Activated T-cell treated with anti-CD3 and anti-CD28 coated beads, Interleukin-2, amount 50 U/mL, for 4 hours (primary cell): ENCODE results near the gene GNA12. TPM values are rescaled to one million over a fixed set of nuclear protein-coding genes. Genes with fewer than 3 reads are reported as not detected.

Source experiments
- ATAC-seq, 2 donors: fragments of 200-7000 bp; cut with Tn5 transposase; one replicate each; pipeline ENCODE4 v1.10.0; 2021
- DNase-seq: peaks from one replicate; pipeline ENCODE4 v3.0.0-alpha.2; 2020
- H3K27me3 Mint-ChIP-seq: one replicate; pipeline ENCODE4 v1.8.0; 2021; ENCODE audit warnings: low read depth, mixed read lengths
- H3K36me3 Mint-ChIP-seq: one replicate; pipeline ENCODE4 v1.8.0; 2022; ENCODE audit warnings: mixed read lengths; ENCODE audit not compliant: insufficient read depth
- H3K4me1 Mint-ChIP-seq: one replicate; pipeline ENCODE4 v1.8.0; 2021; ENCODE audit warnings: low read depth, mixed read lengths
- H3K4me3 Mint-ChIP-seq: one replicate; pipeline ENCODE4 v1.8.0; 2021; ENCODE audit warnings: mild to moderate bottlenecking, moderate library complexity, mixed read lengths
- H3K9me3 Mint-ChIP-seq: one replicate; pipeline ENCODE4 v1.8.0; 2021; ENCODE audit warnings: mixed read lengths
- total RNA-seq, 3 donors: library from RNA; stranded (reverse); gene quantifications; one replicate each; pipeline ENCODE4 v1.2.1, GENCODE V29; 2021

GNA12 gene
- total RNA-seq, 3 donors from 2014 or later: 23.7 to 25.7 (median 25.0) TPM

DNA sequence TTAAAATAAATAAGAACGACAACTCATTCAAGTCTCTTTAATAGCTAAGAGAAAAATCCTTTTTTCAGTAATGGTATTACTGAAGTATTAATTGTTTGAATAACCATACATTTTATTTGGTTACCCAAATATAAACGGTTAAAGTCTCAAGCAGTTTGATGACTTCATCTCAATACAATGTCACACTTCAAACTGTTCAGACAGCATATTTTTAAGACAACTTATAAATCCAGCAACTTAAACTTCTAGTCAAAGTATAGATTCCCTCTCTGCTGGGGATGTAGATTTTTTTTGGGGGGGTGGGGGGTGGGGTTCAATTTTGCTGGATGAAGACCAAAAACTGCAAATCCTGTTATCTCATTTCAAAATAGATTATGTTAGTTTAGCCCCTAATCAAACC is 42.0 kb downstream of the GNA12 start:
- no peak overlapping the region for H3K4me3 Mint-ChIP-seq
- peaks cover 39% of the 10 kb centered on the region for H3K4me1 Mint-ChIP-seq
- DNase-seq (no peak), ATAC-seq (no peak)
- no peaks in the 10 kb centered on the region for H3K27me3 Mint-ChIP-seq
- no peaks in the 10 kb centered on the region for H3K36me3 Mint-ChIP-seq
- H3K9me3 Mint-ChIP-seq: no peaks in the 10 kb centered on the region

DNA sequence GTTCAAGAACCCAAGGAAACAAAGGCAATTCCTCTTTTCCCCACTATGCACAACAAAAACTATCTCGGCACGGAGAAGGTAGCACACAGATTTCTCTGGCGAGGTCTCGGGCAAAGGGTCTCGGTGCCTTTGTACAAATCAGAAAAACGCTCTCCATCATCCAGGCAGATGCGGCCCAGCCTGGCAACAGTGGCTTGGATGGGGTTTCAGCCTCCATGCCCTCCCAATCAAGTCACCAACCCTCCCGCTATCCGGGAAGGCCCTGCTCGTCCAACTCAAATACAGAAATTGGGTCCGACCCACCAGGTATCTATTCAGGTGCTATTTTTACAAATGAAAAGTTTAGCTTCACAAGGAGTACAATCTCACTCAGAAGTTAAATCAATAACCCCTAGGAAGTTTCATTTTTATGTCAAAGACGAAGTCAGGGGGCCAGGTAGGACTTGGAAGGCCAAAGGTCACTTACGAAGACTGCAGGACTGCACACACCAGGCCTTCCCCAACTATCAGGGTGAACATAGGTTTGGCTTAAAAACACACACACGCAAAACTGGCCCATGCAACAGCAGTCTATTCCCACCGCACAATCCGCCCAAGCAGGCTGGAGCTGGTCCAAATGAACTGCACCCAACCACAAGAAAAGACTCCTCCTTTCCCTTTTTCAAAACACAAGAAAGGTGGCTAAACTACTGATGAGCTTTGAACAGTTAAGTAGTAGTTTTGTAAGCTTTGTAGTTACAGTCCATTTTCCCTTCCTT is 43.0 kb downstream of the GNA12 start:
- DNase-seq: no peak
- no peak overlapping the region for H3K4me3 Mint-ChIP-seq
- no peaks in the 10 kb centered on the region for H3K9me3 Mint-ChIP-seq
- H3K36me3 Mint-ChIP-seq: no peaks in the 10 kb centered on the region
- H3K27me3 Mint-ChIP-seq: no peaks in the 10 kb centered on the region
- ATAC-seq: no peak
- peaks cover 39% of the 10 kb centered on the region for H3K4me1 Mint-ChIP-seq

DNA sequence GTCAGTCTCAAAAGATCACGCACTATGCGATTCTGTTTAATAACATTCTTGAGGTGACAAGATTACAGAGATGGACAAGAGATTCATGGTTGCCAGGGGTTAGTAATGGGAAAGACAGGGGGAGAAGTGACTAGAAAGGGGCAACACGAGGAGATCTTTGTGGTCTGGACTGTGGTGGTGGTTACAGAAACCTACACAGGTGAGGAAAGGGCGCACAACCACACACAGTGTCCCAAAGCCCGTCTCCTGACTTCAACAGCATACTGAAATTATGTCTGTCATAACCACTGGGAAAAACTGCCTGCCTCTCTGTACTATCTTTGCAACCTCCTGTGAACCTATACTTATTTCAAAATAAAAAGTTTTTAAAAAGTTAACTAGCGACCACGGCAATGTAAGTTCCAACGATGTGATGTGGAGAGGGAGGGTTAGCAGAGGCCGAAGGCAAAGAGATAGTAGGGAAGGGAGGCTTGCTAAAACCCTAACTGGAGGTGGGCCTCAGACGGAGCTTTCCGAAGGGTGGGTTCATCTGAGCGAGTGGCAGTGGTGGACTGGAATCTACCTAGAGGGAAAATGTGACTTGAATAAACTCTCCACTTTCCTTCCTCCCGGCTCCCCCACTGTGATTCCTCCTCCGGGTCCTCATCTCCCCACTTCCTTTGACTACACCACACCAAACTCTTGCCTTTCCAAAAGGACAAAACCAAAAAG is 43.7 kb downstream of the GNA12 start:
- DNase-seq (no peak), ATAC-seq (no peak)
- H3K4me1 Mint-ChIP-seq: peaks cover 39% of the 10 kb centered on the region
- H3K36me3 Mint-ChIP-seq: no peaks in the 10 kb centered on the region
- H3K27me3 Mint-ChIP-seq: no peaks in the 10 kb centered on the region
- H3K4me3 Mint-ChIP-seq: no peak overlapping the region
- no peaks in the 10 kb centered on the region for H3K9me3 Mint-ChIP-seq

DNA sequence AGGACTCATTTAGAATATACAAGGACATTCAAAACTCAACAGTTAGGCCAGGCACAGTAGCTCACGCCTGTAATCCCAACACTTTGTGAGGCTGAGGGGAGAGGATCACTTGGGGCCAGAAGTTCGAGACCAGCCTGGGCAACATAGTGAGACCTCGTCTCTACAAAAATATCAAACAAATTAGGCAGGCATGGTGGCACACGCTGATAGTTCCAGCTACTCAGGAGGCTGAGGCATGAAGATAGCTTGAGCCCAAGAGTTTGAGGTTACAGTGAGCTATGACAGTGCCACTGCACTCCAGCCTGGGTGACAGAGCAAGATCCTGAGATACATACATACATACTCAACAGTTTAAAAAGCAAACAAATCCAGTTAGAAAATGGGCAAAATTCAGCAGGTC is 44.9 kb downstream of the GNA12 start:
- Mint-ChIP-seq H3K36me3 (peaks cover 7% of the 10 kb centered on the region), H3K4me3 (no peak overlapping the region), H3K9me3 (no peaks in the 10 kb centered on the region), H3K27me3 (no peaks in the 10 kb centered on the region), H3K4me1 (peaks cover 39% of the 10 kb centered on the region)
- DNase-seq (no peak), ATAC-seq (no peak)

DNA sequence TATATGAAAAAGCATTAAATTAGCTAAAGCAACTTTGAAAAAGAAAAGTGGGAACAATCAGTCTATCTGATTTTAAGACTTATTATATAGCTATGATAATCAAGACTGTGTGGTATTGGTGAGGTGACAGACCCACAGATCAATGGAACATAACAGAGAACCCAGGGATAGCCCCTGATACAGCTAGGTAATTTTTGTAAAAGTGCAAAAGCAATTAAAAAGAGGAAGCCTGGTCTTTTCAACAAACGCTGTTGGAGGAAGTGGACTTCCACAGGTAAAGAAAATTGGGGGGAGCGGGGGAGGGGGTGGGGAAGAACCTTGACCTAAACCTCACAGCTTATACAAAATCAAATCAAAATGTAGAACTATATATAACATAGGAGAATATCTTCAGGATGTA is 45.4 kb downstream of the GNA12 start:
- no peaks in the 10 kb centered on the region for H3K9me3 Mint-ChIP-seq
- H3K36me3 Mint-ChIP-seq: peaks cover 13% of the 10 kb centered on the region
- DNase-seq (no peak), ATAC-seq (no peak)
- no peak overlapping the region for H3K4me3 Mint-ChIP-seq
- H3K4me1 Mint-ChIP-seq: peaks cover 38% of the 10 kb centered on the region
- no peaks in the 10 kb centered on the region for H3K27me3 Mint-ChIP-seq

DNA sequence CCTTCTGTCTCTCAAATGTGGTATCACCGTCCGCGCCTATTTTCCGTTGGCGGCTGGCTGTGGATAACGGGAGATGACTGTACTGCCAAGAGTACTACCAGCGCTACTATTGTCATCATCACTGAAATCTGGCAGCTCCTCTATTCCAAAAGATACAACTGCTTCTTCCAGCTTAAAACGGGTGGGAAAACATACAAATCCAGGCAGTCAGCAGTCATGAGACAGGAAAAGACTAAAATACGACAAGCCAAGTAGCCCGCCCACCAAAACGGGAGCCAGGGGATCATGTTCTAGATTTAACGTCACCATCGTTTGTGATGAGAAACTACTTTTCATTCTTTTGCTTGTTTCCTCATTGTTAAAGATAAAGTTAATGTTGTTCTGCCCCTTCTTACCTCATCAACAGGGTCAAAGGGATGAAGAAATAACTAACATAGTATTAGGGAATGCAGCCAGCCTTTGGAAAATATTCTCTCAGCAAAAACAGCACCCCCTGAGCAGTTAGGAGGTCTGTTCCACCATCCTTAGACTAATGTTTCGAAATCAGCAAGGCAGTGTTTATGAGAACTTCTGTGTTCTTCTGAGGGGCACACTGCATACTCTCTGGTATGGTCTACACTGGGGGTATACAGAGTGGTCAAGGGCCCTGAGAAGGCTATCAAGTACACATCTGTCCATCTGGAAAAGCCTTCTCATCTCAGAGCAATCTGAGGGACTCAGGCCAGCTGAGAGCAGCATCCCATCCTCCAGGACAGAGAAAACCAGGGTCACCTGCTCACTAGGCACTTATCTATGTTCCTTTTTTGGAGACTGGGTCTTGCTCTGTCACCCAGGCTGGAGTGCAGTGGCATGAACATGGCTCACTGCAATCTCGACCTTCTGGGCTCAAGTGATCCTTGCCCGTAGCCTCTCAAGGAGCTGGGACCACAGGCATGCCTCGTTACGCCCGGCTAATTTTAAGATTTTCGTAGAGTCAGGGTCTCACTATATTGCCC is 47.5 kb downstream of the GNA12 start:
- peaks cover 22% of the 10 kb centered on the region for H3K36me3 Mint-ChIP-seq
- ATAC-seq (no peak), DNase-seq (no peak)
- no peaks in the 10 kb centered on the region for H3K9me3 Mint-ChIP-seq
- no peak overlapping the region for H3K4me3 Mint-ChIP-seq
- no peaks in the 10 kb centered on the region for H3K27me3 Mint-ChIP-seq
- peaks cover 21% of the 10 kb centered on the region for H3K4me1 Mint-ChIP-seq

DNA sequence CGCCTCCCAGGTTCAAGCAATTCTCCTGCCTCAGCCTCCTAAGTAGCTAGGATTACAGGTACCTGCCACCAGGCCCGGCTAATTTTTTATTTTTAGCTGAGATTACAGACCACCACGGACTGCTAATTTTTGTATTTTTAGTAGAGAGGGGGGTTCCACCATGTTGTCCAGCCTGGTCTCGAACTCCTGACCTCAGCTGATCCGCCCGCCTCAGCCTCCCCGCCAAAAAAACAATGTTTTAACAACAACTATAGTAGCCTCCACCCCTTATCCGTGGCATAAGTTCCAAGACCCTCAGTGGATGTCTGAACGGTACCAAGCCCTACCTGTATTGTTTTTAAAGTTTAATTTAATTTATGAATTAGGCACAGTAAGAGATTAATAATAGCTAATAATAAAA is 48.2 kb downstream of the GNA12 start:
- H3K27me3 Mint-ChIP-seq: no peaks in the 10 kb centered on the region
- no peaks in the 10 kb centered on the region for H3K9me3 Mint-ChIP-seq
- H3K4me1 Mint-ChIP-seq: peaks cover 14% of the 10 kb centered on the region
- DNase-seq: no peak
- peaks cover 22% of the 10 kb centered on the region for H3K36me3 Mint-ChIP-seq
- ATAC-seq: no peak
- no peak overlapping the region for H3K4me3 Mint-ChIP-seq

DNA sequence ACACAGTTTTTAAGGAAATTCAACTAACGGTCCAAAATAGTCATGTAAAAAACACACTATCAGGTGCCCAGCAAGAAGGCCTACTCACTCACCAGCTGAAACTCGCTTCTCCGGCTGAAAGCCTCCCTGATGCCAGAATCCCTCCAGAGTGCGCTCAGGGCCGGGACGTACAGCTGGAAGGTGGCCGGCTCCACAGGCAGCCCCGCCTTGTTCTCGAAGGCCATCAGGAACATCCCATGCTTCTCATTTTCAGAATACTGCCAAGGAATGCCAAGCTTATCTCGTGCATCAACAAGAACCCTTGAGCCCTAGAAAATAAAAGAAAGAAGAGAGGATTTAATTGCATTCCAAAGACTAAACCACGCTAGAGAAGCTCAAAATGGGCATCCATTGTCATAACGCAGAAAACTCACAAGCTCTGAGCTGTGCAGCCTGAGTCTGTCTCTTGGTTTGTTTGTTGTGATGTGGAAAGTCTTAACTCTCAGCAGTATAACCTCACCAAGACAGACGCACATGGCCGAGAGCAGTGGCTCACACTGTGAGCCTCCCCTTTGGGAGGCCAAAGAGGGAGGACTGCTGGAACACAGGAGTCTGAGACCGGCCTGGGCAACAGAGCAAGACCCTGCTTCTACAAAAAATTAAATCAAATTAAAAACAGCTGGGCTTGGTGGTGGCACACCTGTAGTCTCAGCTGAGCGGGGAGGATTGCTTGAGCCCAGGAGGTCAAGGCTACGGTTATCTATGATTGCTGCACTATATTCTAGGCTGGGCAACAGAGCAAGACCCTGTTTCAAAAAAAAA is 49.1 kb downstream of the GNA12 start:
- DNase-seq (no peak), ATAC-seq (no peak)
- no peaks in the 10 kb centered on the region for H3K9me3 Mint-ChIP-seq
- H3K36me3 Mint-ChIP-seq: peaks cover 25% of the 10 kb centered on the region
- H3K4me3 Mint-ChIP-seq: no peak overlapping the region
- H3K27me3 Mint-ChIP-seq: no peaks in the 10 kb centered on the region
- peaks cover 9% of the 10 kb centered on the region for H3K4me1 Mint-ChIP-seq

DNA sequence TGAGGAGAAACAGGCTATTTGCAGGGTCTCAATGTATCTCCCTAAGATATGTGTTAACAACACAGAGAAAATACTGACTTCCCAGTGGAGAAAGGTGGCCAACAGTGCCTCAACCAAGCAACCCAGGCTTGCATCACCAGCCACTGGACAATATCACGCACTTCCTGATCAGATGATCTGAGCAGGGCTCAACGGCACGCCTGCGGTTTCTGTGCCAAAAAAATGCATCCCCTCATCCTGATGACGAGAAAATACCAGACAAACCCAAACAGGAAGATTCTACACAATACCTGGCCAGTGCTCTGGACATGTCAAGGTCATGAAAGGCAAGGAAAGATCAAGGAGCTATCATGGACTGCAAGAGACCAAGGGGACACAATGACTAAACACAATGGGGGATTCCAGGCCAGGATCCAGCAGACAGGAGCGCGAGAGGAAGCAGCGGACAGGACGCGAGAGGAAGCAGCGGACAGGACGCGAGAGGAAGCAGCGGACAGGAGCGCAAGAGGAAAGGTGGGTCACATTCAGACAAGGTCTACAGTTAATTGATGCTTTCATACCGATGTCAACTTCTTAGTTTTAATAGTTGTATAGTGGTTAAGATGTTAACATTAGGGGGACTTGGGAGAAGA is 51.1 kb downstream of the GNA12 start:
- ATAC-seq (no peak), DNase-seq (no peak)
- Mint-ChIP-seq H3K36me3 (peaks cover 34% of the 10 kb centered on the region), H3K9me3 (no peaks in the 10 kb centered on the region), H3K27me3 (no peaks in the 10 kb centered on the region), H3K4me1 (peaks cover 1% of the 10 kb centered on the region), H3K4me3 (no peak overlapping the region)

DNA sequence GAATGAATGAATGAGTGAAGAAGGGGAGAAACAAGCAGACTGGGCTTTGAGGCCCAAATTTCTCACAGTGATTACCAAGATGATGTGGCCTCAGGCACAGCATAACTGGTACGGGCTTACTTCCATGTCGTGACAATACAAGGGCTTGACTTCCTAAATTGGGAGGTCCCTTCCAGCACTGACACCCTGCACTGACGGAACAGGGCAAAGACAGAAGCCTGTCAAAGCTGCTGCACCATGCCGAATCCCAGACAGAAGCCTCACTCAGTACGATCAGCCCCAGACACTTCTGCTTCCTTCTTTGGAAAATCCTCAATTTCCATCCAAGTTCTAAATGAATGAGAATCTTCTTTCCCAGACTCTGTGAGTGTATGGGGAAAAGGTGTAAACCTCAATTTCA is 51.9 kb downstream of the GNA12 start:
- Mint-ChIP-seq H3K4me1 (no peaks in the 10 kb centered on the region), H3K9me3 (no peaks in the 10 kb centered on the region), H3K4me3 (no peak overlapping the region), H3K27me3 (no peaks in the 10 kb centered on the region), H3K36me3 (peaks cover 37% of the 10 kb centered on the region)
- ATAC-seq (no peak), DNase-seq (no peak)

DNA sequence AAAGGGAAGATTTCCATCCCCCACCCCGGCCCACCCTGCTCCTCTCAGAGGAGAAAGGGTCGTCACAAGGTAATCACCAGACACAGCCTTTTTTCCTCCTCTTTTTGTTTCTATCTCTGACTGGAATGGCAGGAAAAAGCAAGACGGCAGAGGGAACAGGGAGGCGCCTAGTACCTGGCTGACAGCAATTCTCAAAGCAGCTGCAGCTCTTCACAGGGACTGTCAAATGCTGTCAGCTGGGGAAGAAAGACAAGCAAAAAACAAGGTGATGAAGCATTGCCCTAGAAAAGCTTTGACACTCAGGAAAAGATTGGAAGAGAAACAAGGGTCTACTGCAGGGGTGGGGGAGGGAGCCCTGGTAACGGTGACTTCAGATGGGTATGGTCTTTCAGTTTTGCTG is 52.7 kb downstream of the GNA12 start:
- H3K4me3 Mint-ChIP-seq: no peak overlapping the region
- ATAC-seq (no peak), DNase-seq (no peak)
- H3K36me3 Mint-ChIP-seq: peaks cover 39% of the 10 kb centered on the region
- H3K27me3 Mint-ChIP-seq: no peaks in the 10 kb centered on the region
- H3K4me1 Mint-ChIP-seq: no peaks in the 10 kb centered on the region
- no peaks in the 10 kb centered on the region for H3K9me3 Mint-ChIP-seq

DNA sequence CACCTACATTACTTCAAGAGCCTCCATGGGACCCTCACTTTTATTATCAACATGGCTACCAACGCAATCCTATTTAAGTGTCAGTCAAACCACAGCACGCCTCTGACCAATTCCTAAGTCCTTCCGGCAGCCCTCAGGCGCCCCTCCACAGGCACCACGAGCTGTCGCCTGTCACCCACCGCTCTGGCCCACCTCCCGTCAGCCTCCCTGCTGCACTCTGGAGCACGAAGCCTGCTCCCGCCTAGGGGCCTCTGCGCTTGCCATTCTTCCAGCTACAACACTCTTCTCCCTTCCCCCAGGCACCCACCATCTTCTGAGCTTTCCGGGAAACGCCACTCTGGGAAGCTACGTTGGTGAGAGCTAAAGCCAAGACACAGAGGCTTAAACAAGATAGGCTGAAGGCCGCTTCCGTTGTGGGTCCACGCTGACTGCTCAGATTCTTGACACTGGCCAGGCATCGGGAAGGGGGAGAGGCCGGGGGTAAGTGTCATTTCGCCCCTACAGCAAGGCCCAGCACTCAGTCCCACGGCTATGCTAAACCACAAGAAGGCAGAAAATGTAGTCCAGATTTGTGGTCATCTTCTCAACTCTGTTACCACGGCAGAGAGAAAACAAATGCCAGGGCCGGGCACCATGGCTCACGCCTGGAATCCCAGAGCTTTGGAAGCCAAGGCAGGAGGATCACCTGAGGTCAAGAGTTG is 56.7 kb downstream of the GNA12 start:
- Mint-ChIP-seq H3K9me3 (no peaks in the 10 kb centered on the region), H3K36me3 (peaks cover 31% of the 10 kb centered on the region), H3K4me1 (peaks cover 9% of the 10 kb centered on the region), H3K4me3 (no peak overlapping the region), H3K27me3 (no peaks in the 10 kb centered on the region)
- ATAC-seq (no peak), DNase-seq (no peak)

DNA sequence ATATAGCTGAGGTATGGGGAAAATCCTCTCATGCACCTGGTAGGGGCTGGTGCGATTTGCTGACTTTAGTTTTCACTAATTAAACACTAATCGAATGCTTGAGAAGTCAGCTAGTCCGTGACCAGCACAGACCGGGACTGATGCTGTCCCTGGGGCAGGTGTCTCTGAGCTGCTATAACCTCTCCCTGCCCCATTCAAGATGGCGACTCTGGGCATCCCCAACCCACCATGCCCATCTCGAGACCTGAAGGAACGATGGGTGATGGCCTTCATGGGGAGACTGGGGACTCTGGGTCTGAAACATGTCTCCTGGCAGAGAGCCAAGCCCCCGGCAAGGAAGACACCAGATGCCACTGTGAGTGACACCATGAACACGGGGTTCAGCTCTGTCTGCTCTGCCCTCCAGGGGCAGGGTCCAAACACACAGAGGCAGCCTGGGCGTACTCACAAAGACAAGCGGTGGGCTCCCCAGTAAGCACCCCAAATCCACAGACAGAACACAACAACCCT is 57.4 kb downstream of the GNA12 start:
- Mint-ChIP-seq H3K4me1 (peaks cover 14% of the 10 kb centered on the region), H3K36me3 (peaks cover 33% of the 10 kb centered on the region), H3K9me3 (no peaks in the 10 kb centered on the region), H3K27me3 (no peaks in the 10 kb centered on the region), H3K4me3 (no peak overlapping the region)
- DNase-seq (no peak), ATAC-seq (no peak)
